ENCODE results near the gene LCORL. TPM values are rescaled to one million over a fixed set of nuclear protein-coding genes. Genes with fewer than 3 reads are reported as not detected.

The LCORL gene
- polyA plus RNA-seq, 2 of the 4 experiments (the other 2 are of a cell fraction), result 6.4 to 9.7 TPM

DNA sequence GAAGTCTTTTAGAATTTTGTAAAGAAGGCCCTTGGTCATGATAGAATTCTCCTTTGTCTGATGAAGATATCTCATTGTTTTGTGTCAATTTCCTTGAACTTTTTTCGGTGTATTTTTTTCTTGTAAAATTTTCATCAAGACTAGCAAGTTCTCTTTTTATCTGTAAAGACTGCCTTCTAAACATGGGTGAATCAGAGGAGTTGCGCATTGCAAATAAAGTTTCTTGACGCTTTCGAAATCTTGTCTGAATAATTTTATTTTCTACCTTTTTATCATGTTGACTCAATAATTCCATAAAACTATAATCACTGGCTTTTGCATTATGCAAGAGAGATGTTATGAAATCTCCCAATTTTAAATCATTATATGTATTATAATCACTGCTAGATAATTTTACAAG lies 144.6 kb downstream of the LCORL start:
- no peaks in the 10 kb centered on the region for H3K4me1 ChIP-seq
- ATAC-seq, result no peak

DNA sequence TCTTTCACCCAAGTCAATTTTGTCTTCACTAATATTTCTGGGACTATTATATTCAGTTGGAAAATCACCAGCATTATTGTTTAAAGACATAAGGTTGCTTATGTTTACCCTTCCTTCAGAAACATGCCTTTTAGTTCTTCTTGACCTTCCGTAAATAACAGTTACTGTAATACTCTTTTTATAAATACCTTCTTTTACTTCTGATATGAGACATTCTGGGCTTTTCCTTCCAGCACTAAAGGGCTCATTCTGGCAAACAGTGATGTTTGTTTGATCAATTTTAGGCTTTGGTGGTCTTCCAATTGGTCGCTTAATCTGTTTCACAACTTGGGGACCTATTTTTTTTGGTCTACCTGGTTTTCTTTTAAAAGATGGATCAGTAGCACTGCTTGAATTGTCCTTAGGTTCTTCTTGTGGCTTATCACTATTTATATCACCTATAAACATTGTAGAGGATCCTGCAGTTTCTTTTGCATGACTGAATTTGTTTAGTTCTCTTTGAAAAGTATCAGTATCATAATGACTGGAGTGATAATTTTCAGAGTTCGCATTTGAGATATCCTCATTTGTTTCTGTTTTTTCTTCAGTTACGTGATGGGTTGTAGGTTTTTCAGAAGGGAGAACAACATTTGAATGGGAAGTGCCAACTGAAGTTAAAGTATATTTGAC lies 146.0 kb downstream of the LCORL start:
- Histone ChIP-seq H3K27ac (no peak overlapping the region), H3K4me3 (no peak overlapping the region), H3K4me2 (no peak overlapping the region), H3K9me3 (no peaks in the 10 kb centered on the region), H3K4me1 (no peaks in the 10 kb centered on the region)
- TF ChIP-seq REST (IDR thresholded peaks at IDR 0.05) (no peak), GATA3 (IDR thresholded peaks at IDR 0.05; ENCODE audit: borderline replicate concordance) (no peak), EHF (CRISPR knock-in tag; IDR thresholded peaks at IDR 0.05) (no peak), FOSL2 (IDR thresholded peaks at IDR 0.05) (no peak), FOSL2 (CRISPR knock-in tag; IDR thresholded peaks at IDR 0.05) (no peak), JUN (IDR thresholded peaks at IDR 0.05) (no peak), CBX8 (IDR thresholded peaks at IDR 0.05) (no peak), POLR2AphosphoS2 (conservative IDR thresholded peaks at IDR 0.05; ENCODE audit: low read length) (no peak), NFE2L2 (conservative IDR thresholded peaks at IDR 0.05; ENCODE audit: low read length) (no peak), ELK1 (IDR thresholded peaks at IDR 0.05; ENCODE audit: low read depth, low read length) (no peak)
- TF ChIP-seq, protein P1, sequence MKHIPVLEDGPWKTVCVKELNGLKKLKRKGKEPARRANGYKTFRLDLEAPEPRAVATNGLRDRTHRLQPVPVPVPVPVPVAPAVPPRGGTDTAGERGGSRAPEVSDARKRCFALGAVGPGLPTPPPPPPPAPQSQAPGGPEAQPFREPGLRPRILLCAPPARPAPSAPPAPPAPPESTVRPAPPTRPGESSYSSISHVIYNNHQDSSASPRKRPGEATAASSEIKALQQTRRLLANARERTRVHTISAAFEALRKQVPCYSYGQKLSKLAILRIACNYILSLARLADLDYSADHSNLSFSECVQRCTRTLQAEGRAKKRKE (CRISPR knock-in tag; IDR thresholded peaks at IDR 0.05; ENCODE audit: low read depth), result no peak
- TF ChIP-seq, protein P2, sequence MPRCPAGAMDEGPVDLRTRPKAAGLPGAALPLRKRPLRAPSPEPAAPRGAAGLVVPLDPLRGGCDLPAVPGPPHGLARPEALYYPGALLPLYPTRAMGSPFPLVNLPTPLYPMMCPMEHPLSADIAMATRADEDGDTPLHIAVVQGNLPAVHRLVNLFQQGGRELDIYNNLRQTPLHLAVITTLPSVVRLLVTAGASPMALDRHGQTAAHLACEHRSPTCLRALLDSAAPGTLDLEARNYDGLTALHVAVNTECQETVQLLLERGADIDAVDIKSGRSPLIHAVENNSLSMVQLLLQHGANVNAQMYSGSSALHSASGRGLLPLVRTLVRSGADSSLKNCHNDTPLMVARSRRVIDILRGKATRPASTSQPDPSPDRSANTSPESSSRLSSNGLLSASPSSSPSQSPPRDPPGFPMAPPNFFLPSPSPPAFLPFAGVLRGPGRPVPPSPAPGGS (IDR thresholded peaks at IDR 0.05), result no peak
- DNase-seq (ENCODE audit: low read depth in 1 of 2, low spot score in 1 of 2) (no peak), ATAC-seq (no peak), FAIRE-seq (no peak)
- WGBS (ENCODE audit: missing lambda C conversion rate), result 94% methylated on average over 4 of the region's 4 CpGs
- POLR2A ChIA-PET, result no interaction called here
- CTCF ChIA-PET, result interaction anchor here (0.5 kb wide), 1 partner anchor 9 kb away, joined by 3 read pairs; no protein-coding TSS in a partner anchor

More for the DNA sequence above, 144.6 kb downstream of the LCORL start:
- H3K4me2 ChIP-seq, result no peak overlapping the region
- 92% methylated on average over 4 of the region's 4 CpGs for WGBS (ENCODE audit: missing lambda C conversion rate)
- H3K27ac ChIP-seq, result no peak overlapping the region
- ChIA-PET POLR2A (no interaction called here), CTCF (no interaction called here)
- no peaks in the 10 kb centered on the region for H3K9me3 ChIP-seq
- FAIRE-seq (no peak), DNase-seq (ENCODE audit: low read depth in 1 of 2, low spot score in 1 of 2) (no peak)
- no peak overlapping the region for H3K4me3 ChIP-seq
- no peak for TF ChIP-seq MYC (IDR thresholded peaks at IDR 0.05; ENCODE audit: borderline replicate concordance, low read length)
- TF ChIP-seq ZFP36 (IDR thresholded peaks at IDR 0.05; ENCODE audit: borderline replicate concordance, partially characterized antibody), result no peak

- DNase-seq (ENCODE audit: low read depth in 1 of 2, low spot score in 1 of 2), result no peak
- TF ChIP-seq HDAC2 (IDR thresholded peaks at IDR 0.05), result no peak
- no peak for TF ChIP-seq KDM5A (IDR thresholded peaks at IDR 0.05)
- TF ChIP-seq MAZ (IDR thresholded peaks at IDR 0.05; ENCODE audit: borderline replicate concordance, low read depth, low read length), result no peak
- no peak for TF ChIP-seq MAX (IDR thresholded peaks at IDR 0.05)
- no peak for TF ChIP-seq HOXA7 (CRISPR knock-in tag; IDR thresholded peaks at IDR 0.05)
- TF ChIP-seq RNF2 (IDR thresholded peaks at IDR 0.05; ENCODE audit: borderline replicate concordance, low read depth), result no peak
- TF ChIP-seq EHF (CRISPR knock-in tag; IDR thresholded peaks at IDR 0.05), result no peak
- TF ChIP-seq CHD2 (IDR thresholded peaks at IDR 0.05; ENCODE audit: low read length, partially characterized antibody), result no peak
- TF ChIP-seq POLR2A (IDR thresholded peaks at IDR 0.05; ENCODE audit: low read length), result no peak
- no peak for TF ChIP-seq CBX2 (IDR thresholded peaks at IDR 0.05; ENCODE audit: borderline replicate concordance, low read depth)
- TF ChIP-seq EP300 (IDR thresholded peaks at IDR 0.05), result no peak
- TF ChIP-seq NFE2L2 (conservative IDR thresholded peaks at IDR 0.05; ENCODE audit: low read length), result no peak
- no peak for TF ChIP-seq MYC (IDR thresholded peaks at IDR 0.05; ENCODE audit: borderline replicate concordance, low read length)
- no peak for TF ChIP-seq NPAS2 (CRISPR knock-in tag; IDR thresholded peaks at IDR 0.05; ENCODE audit: borderline replicate concordance)
- TF ChIP-seq, protein P3, sequence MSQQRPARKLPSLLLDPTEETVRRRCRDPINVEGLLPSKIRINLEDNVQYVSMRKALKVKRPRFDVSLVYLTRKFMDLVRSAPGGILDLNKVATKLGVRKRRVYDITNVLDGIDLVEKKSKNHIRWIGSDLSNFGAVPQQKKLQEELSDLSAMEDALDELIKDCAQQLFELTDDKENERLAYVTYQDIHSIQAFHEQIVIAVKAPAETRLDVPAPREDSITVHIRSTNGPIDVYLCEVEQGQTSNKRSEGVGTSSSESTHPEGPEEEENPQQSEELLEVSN (IDR thresholded peaks at IDR 0.05; ENCODE audit: borderline replicate concordance, low read depth), result no peak
- TF ChIP-seq NR3C1 (IDR thresholded peaks at IDR 0.05), result no peak
- 90% methylated on average over 2 of the region's 2 CpGs for WGBS (ENCODE audit: missing lambda C conversion rate)
- H3K4me3 ChIP-seq, result no peak overlapping the region
- ChIA-PET POLR2A (no interaction called here), CTCF (interaction anchor here (0.6 kb wide), 1 partner anchor 397 kb away, joined by 3 read pairs; no protein-coding TSS in a partner anchor)
- H3K27ac ChIP-seq, result no peak overlapping the region
- no peak for FAIRE-seq
- H3K4me1 ChIP-seq, result no peaks in the 10 kb centered on the region
- H3K4me2 ChIP-seq, result no peak overlapping the region
- no peak for ATAC-seq
- no peaks in the 10 kb centered on the region for H3K9me3 ChIP-seq
Measured at GRCh38 chr4:17869327-17869726, 152.2 kb downstream of the LCORL start.

Measured in A549 (cell line).